ENCODE measurements around the gene CNN2. TPM values are rescaled to one million over a fixed set of nuclear protein-coding genes. Genes with fewer than 3 reads are reported as not detected.

Gene CNN2
- total RNA-seq, 1 donor from 2014 or later = 189 TPM

GRCh38 chr19:1066748-1067340, 40.4 kb downstream of the CNN2 start, which contains the start of gene ARHGAP45:
Gene ARHGAP45, plus strand, starts transcription at chr19:1067167. Its CDS starts 239 bp downstream, at chr19:1067406.
- DNase-seq (ENCODE audit: low read depth) (no peak), FAIRE-seq (no peak)
- no peak for TF ChIP-seq CTCF (IDR thresholded peaks at IDR 0.05; ENCODE audit: insufficient read depth, low read length, severe bottlenecking)
- H3K36me3 ChIP-seq (ENCODE audit: control insufficient read depth, insufficient read depth, low read length) = no peaks in the 10 kb centered on the region
- H3K4me3 ChIP-seq (ENCODE audit: low read depth, low read length) = peak within 1 kb of the TSS; percentile 27
- peaks cover 5% of the 10 kb centered on the region for H3K27me3 ChIP-seq (ENCODE audit: control insufficient read depth, insufficient read depth, low read length)

- no peak for TF ChIP-seq CTCF (IDR thresholded peaks at IDR 0.05; ENCODE audit: insufficient read depth, low read length, severe bottlenecking)
- H3K36me3 ChIP-seq (ENCODE audit: control insufficient read depth, insufficient read depth, low read length) = no peaks in the 10 kb centered on the region
- peaks cover 5% of the 10 kb centered on the region for H3K27me3 ChIP-seq (ENCODE audit: control insufficient read depth, insufficient read depth, low read length)
- peak overlapping the region; percentile 27 for H3K4me3 ChIP-seq (ENCODE audit: low read depth, low read length)
- FAIRE-seq (no peak), DNase-seq (ENCODE audit: low read depth) (no peak)
These were observed 41.0 kb downstream of the CNN2 start for GRCh38 chr19:1067341-1067957.

- Histone ChIP-seq H3K27me3 (ENCODE audit: control insufficient read depth, insufficient read depth, low read length) (peaks cover 5% of the 10 kb centered on the region), H3K36me3 (ENCODE audit: control insufficient read depth, insufficient read depth, low read length) (no peaks in the 10 kb centered on the region), H3K4me3 (ENCODE audit: low read depth, low read length) (no peak overlapping the region)
- no peak for DNase-seq (ENCODE audit: low read depth)
- peak; percentile 58 for FAIRE-seq
- TF ChIP-seq CTCF (IDR thresholded peaks at IDR 0.05; ENCODE audit: insufficient read depth, low read length, severe bottlenecking) = no peak
These were observed 41.9 kb downstream of the CNN2 start for GRCh38 chr19:1068009-1069001.

- H3K36me3 ChIP-seq (ENCODE audit: control insufficient read depth, insufficient read depth, low read length) = no peaks in the 10 kb centered on the region
- TF ChIP-seq CTCF (IDR thresholded peaks at IDR 0.05; ENCODE audit: insufficient read depth, low read length, severe bottlenecking) = no peak
- H3K27me3 ChIP-seq (ENCODE audit: control insufficient read depth, insufficient read depth, low read length) = peaks cover 5% of the 10 kb centered on the region
- no peak for DNase-seq (ENCODE audit: low read depth)
- no peak for FAIRE-seq
- no peak overlapping the region for H3K4me3 ChIP-seq (ENCODE audit: low read depth, low read length)
These were observed 42.8 kb downstream of the CNN2 start for GRCh38 chr19:1069009-1069779.

- FAIRE-seq (no peak), DNase-seq (ENCODE audit: low read depth) (no peak)
- H3K27me3 ChIP-seq (ENCODE audit: control insufficient read depth, insufficient read depth, low read length) = peaks cover 5% of the 10 kb centered on the region
- no peaks in the 10 kb centered on the region for H3K36me3 ChIP-seq (ENCODE audit: control insufficient read depth, insufficient read depth, low read length)
- H3K4me3 ChIP-seq (ENCODE audit: low read depth, low read length) = no peak overlapping the region
- TF ChIP-seq CTCF (IDR thresholded peaks at IDR 0.05; ENCODE audit: insufficient read depth, low read length, severe bottlenecking) = peak; percentile 32
These were observed 44.1 kb downstream of the CNN2 start for GRCh38 chr19:1070576-1070930.

Measured in bronchial epithelial cell (primary cell).